ENCODE results near the gene ZBTB7C. TPM values are rescaled to one million over a fixed set of nuclear protein-coding genes. Genes with fewer than 3 reads are reported as not detected.

Gene ZBTB7C
- total RNA-seq, 1 experiment from 2014 or later, result 0.18 TPM

GRCh38 chr18:48032876-48033789, 376.1 kb downstream of the ZBTB7C start:
- no peak for TF ChIP-seq CTCF (IDR thresholded peaks at IDR 0.05; ENCODE audit: insufficient read depth in 1 of 2, low read depth in 1 of 2, low read length in 1 of 2, severe bottlenecking in 1 of 2, unreplicated experiment in 1 of 2)
- ChIA-PET CTCF (interaction anchor here (0.6 kb wide), 2 partner anchors 58 to 645 kb away, joined by 3 to 7 read pairs; no protein-coding TSS in a partner anchor), POLR2A (no interaction called here)
- H3K36me3 Mint-ChIP-seq (ENCODE audit: insufficient read depth, unreplicated experiment), result no peaks in the 10 kb centered on the region
- DNase-seq, result no peak
- H3K27me3 ChIP-seq (replicated peaks; ENCODE audit: control insufficient read depth, insufficient read depth, low read length), result no peaks in the 10 kb centered on the region
- H3K9me3 Mint-ChIP-seq (ENCODE audit: unreplicated experiment), result no peaks in the 10 kb centered on the region
- H3K27ac Mint-ChIP-seq (ENCODE audit: unreplicated experiment), result no peak overlapping the region
- H3K27me3 Mint-ChIP-seq (ENCODE audit: insufficient read depth, unreplicated experiment), result peaks cover 4% of the 10 kb centered on the region
- H3K9me3 ChIP-seq, result no peaks in the 10 kb centered on the region
- no peak overlapping the region for H3K4me3 Mint-ChIP-seq (ENCODE audit: unreplicated experiment)
- intact Hi-C loops (cut with micrococcal nuclease; ENCODE audit: unreplicated experiment), result loop anchor here (5.0 kb wide), 1 partner anchor 434 kb away; no protein-coding TSS in a partner anchor
- no peaks in the 10 kb centered on the region for H3K36me3 ChIP-seq (ENCODE audit: control insufficient read depth, insufficient read depth, low read length)
- H3K4me1 ChIP-seq, result no peaks in the 10 kb centered on the region
- no peaks in the 10 kb centered on the region for H3K4me1 Mint-ChIP-seq (ENCODE audit: low read depth, unreplicated experiment)
- BruUV-seq (replicated peaks), result no TSS peak
- H3K4me3 ChIP-seq (ENCODE audit: low read depth, low read length), result no peak overlapping the region

GRCh38 chr18:48031641-48032040, 377.5 kb downstream of the ZBTB7C start:
- peaks cover 4% of the 10 kb centered on the region for H3K27me3 Mint-ChIP-seq (ENCODE audit: insufficient read depth, unreplicated experiment)
- H3K9me3 ChIP-seq, result no peaks in the 10 kb centered on the region
- no peaks in the 10 kb centered on the region for H3K4me1 Mint-ChIP-seq (ENCODE audit: low read depth, unreplicated experiment)
- no peak for DNase-seq
- BruUV-seq (replicated peaks), result no TSS peak
- no peak for TF ChIP-seq CTCF (IDR thresholded peaks at IDR 0.05; ENCODE audit: insufficient read depth in 1 of 2, low read depth in 1 of 2, low read length in 1 of 2, severe bottlenecking in 1 of 2, unreplicated experiment in 1 of 2)
- intact Hi-C loops (cut with micrococcal nuclease; ENCODE audit: unreplicated experiment), result loop anchor here (5.0 kb wide), 1 partner anchor 436 kb away; no protein-coding TSS in a partner anchor
- CTCF ChIA-PET, result no interaction called here
- POLR2A ChIA-PET, result interaction anchor here (0.5 kb wide), 1 partner anchor 481 kb away, joined by 5 read pairs; no protein-coding TSS in a partner anchor
- H3K4me1 ChIP-seq, result no peaks in the 10 kb centered on the region
- no peaks in the 10 kb centered on the region for H3K27me3 ChIP-seq (replicated peaks; ENCODE audit: control insufficient read depth, insufficient read depth, low read length)
- no peak overlapping the region for H3K4me3 Mint-ChIP-seq (ENCODE audit: unreplicated experiment)
- H3K9me3 Mint-ChIP-seq (ENCODE audit: unreplicated experiment), result no peaks in the 10 kb centered on the region
- no peak overlapping the region for H3K4me3 ChIP-seq (ENCODE audit: low read depth, low read length)
- H3K27ac Mint-ChIP-seq (ENCODE audit: unreplicated experiment), result no peak overlapping the region
- no peaks in the 10 kb centered on the region for H3K36me3 ChIP-seq (ENCODE audit: control insufficient read depth, insufficient read depth, low read length)
- H3K36me3 Mint-ChIP-seq (ENCODE audit: insufficient read depth, unreplicated experiment), result no peaks in the 10 kb centered on the region

- intact Hi-C loops (cut with micrococcal nuclease; ENCODE audit: unreplicated experiment), result loop anchor here (5.0 kb wide), 1 partner anchor 436 kb away; no protein-coding TSS in a partner anchor
- no peaks in the 10 kb centered on the region for H3K9me3 Mint-ChIP-seq (ENCODE audit: unreplicated experiment)
- Histone ChIP-seq H3K36me3 (ENCODE audit: control insufficient read depth, insufficient read depth, low read length) (no peaks in the 10 kb centered on the region), H3K9me3 (no peaks in the 10 kb centered on the region), H3K4me3 (ENCODE audit: low read depth, low read length) (no peak overlapping the region), H3K4me1 (no peaks in the 10 kb centered on the region), H3K27me3 (replicated peaks; ENCODE audit: control insufficient read depth, insufficient read depth, low read length) (no peaks in the 10 kb centered on the region)
- H3K27ac Mint-ChIP-seq (ENCODE audit: unreplicated experiment), result no peak overlapping the region
- no TSS peak for BruUV-seq (replicated peaks)
- H3K27me3 Mint-ChIP-seq (ENCODE audit: insufficient read depth, unreplicated experiment), result peaks cover 4% of the 10 kb centered on the region
- H3K4me1 Mint-ChIP-seq (ENCODE audit: low read depth, unreplicated experiment), result no peaks in the 10 kb centered on the region
- H3K4me3 Mint-ChIP-seq (ENCODE audit: unreplicated experiment), result no peak overlapping the region
- H3K36me3 Mint-ChIP-seq (ENCODE audit: insufficient read depth, unreplicated experiment), result no peaks in the 10 kb centered on the region
- ChIA-PET CTCF (no interaction called here), POLR2A (no interaction called here)
- peak; percentile 41 to 52 for DNase-seq
- TF ChIP-seq CTCF (IDR thresholded peaks at IDR 0.05; ENCODE audit: insufficient read depth in 1 of 2, low read depth in 1 of 2, low read length in 1 of 2, severe bottlenecking in 1 of 2, unreplicated experiment in 1 of 2), result peak in 1 of 2 experiments; percentile 67
These were observed 378.3 kb downstream of the ZBTB7C start for GRCh38 chr18:48030616-48031480.
